NCI-H2171 (cell line): ENCODE measurements around the gene SHANK2.

Source experiments
- DNase-seq: peaks from one replicate; lab custom pipeline; 2025; lab: John Stamatoyannopoulos, UW

SHANK2 gene

DNA sequence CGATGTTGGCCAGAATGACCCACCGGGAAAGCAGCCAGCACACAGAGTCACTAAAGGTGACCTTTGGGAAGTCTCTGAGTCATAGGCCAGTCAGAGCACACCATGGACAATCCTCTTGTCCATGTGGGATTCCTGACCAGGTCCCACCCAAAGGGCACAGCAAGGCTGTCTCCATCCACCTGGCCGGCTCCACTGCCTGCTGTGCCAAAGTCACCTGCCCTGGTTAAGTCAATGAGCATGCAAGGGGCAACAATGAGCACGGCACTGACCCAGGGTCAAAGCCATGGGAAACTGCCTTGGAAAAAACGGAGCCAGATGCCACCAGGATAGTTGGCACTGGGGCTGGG, 49.8 kb downstream of the SHANK2 start:
- DNase-seq = no peak
